AG04449 (cell line): ENCODE results near the gene CES4A.
A peak's percentile ranks its signal among the peaks of the same experiment; 100 is the strongest.
"Not testable (repeated sequence)": the region's sequence is repeated elsewhere in the genome, so short reads cannot be mapped to it uniquely, and the experiment has no call there.

Experiments used
- CTCF ChIA-PET: fragments of 350-600 bp; formaldehyde crosslinking; extraction: SDS; loops from one replicate; lab custom pipeline; 2021; ENCODE audit warnings: antibody characterized with exemption; lab: Yijun Ruan, JAX
- POLR2A ChIA-PET: fragments of 400-600, 350-600 bp; formaldehyde crosslinking; extraction: SDS; loops from one replicate; lab custom pipeline; 2020; ENCODE audit warnings: antibody characterized with exemption, inconsistent platforms; lab: Yijun Ruan, JAX
- DNase-seq: peaks from one replicate; pipeline ENCODE4 v3.0.0-alpha.2; 2010; ENCODE audit warnings: low read depth, low spot score
- H3K4me3 ChIP-seq: 2 replicates; pipeline ENCODE4 v1.5.1; 2011; ENCODE audit warnings: low read depth, mild to moderate bottlenecking, control low read depth, low read length
- CTCF ChIP-seq: IDR thresholded peaks from one replicate; pipeline ENCODE4 v1.5.1; 2011; ENCODE audit warnings: mild to moderate bottlenecking, moderate library complexity, low read length, control low read depth, inconsistent platforms; ENCODE audit not compliant: insufficient read depth; ENCODE audit errors: missing control alignments

CES4A gene

GRCh38 chr16:66991545-66992077 lies 3.2 kb downstream of the CES4A start:
- DNase-seq = no peak
- no peak overlapping the region for H3K4me3 ChIP-seq
- TF ChIP-seq CTCF = no peak
- CTCF ChIA-PET = interaction anchor here (1.0 to 8.0 kb wide), 9 partner anchors 14 to 194 kb away, joined by 3 to 50 read pairs (median 4); no protein-coding TSS in a partner anchor
- POLR2A ChIA-PET = no interaction called here

- CTCF ChIA-PET = interaction anchor here (2.2 to 2.6 kb wide), 2 partner anchors 24 to 107 kb away, joined by 8 to 9 read pairs; no protein-coding TSS in a partner anchor
These were observed 5.2 kb downstream of the CES4A start for GRCh38 chr16:66993558-66993957.

GRCh38 chr16:66996324-66996982 lies 8.1 kb downstream of the CES4A start:
- DNase-seq = peak; percentile 24
- POLR2A ChIA-PET = no interaction called here
- CTCF ChIA-PET = interaction anchor here (0.9 to 1.4 kb wide), 3 partner anchors 19 to 159 kb away, joined by 3 to 7 read pairs (median 4); no protein-coding TSS in a partner anchor
- H3K4me3 ChIP-seq = no peak overlapping the region
- no peak for TF ChIP-seq CTCF

More at GRCh38 chr16:66993558-66993957, 5.2 kb downstream of the CES4A start:
- H3K4me3 ChIP-seq, DNase-seq, POLR2A ChIA-PET: not testable (repeated sequence)

- ChIA-PET CTCF (interaction anchor here (0.5 to 1.4 kb wide), 2 partner anchors 19 to 158 kb away, joined by 3 to 7 read pairs; no protein-coding TSS in a partner anchor), POLR2A (no interaction called here)
- H3K4me3 ChIP-seq = no peak overlapping the region
These were observed 8.6 kb downstream of the CES4A start for GRCh38 chr16:66996983-66997358.

GRCh38 chr16:67000384-67001351 lies 12.3 kb downstream of the CES4A start:
- H3K4me3 ChIP-seq = peak overlapping the region; percentile 60
- ChIA-PET CTCF (interaction anchor here (0.6 to 3.2 kb wide), 7 partner anchors 12 to 157 kb away, joined by 3 to 9 read pairs (median 4); partner anchors contain the start of gene CES4A), POLR2A (no interaction called here)
- DNase-seq = no peak
- no peak for TF ChIP-seq CTCF

More at GRCh38 chr16:66996983-66997358, 8.6 kb downstream of the CES4A start:
- no peak for DNase-seq
- TF ChIP-seq CTCF = no peak

GRCh38 chr16:67001726-67002125 lies 13.3 kb downstream of the CES4A start:
- no peak for DNase-seq
- TF ChIP-seq CTCF = no peak
- ChIA-PET CTCF (interaction anchor here (3.2 kb wide), 1 partner anchor 12 kb away, joined by 9 read pairs; no protein-coding TSS in a partner anchor), POLR2A (no interaction called here)
- no peak overlapping the region for H3K4me3 ChIP-seq
